ENCODE measurements around the gene RPL11.

RPL11 gene

GRCh38 chr1:23736437-23737134 lies 45.0 kb downstream of the RPL11 start:
- DNase-seq: no peak

GRCh38 chr1:23741609-23742008 lies 50.0 kb downstream of the RPL11 start:
- DNase-seq: no peak

GRCh38 chr1:23742670-23743286 lies 51.2 kb downstream of the RPL11 start:
- DNase-seq: peak; percentile 2

GRCh38 chr1:23743287-23744152 lies 51.9 kb downstream of the RPL11 start, which contains the start of gene ELOA:
ELOA (plus strand) TSS chr1:23743471; CDS start chr1:23743504, 33 bp downstream.
- peak; percentile 68 for DNase-seq

GRCh38 chr1:23745515-23745914 lies 53.9 kb downstream of the RPL11 start:
- peak; percentile 32 for DNase-seq
